Liver (tissue), 3 donors: ENCODE results near the gene PPP1R10.

Experiments used
- EGR1 ChIP-seq, 2 donors: IDR thresholded peaks; 2 replicates each; pipeline ENCODE4 v1.6.1; 2016 to 2018; ENCODE audit warnings: antibody characterized with exemption in 2 of 2, low read depth in 2 of 2
- FOXA1 ChIP-seq: IDR thresholded peaks from 2 replicates; pipeline ENCODE4 v1.6.1; 2016; ENCODE audit warnings: antibody characterized with exemption
- GABPA ChIP-seq, 2 donors: IDR thresholded peaks in 1 of 2; conservative IDR thresholded peaks in 1 of 2; 2 replicates each; pipeline ENCODE4 v1.6.1; 2016; ENCODE audit warnings: antibody characterized with exemption in 2 of 2, mild to moderate bottlenecking in 1 of 2, moderate library complexity in 1 of 2
- RXRA ChIP-seq, 2 donors: IDR thresholded peaks; 2 replicates each; pipeline ENCODE4 v1.6.1; 2017 to 2018; ENCODE audit warnings: antibody characterized with exemption in 2 of 2, mild to moderate bottlenecking in 1 of 2
- TF ChIP-seq, protein P1 (sequence below): fragments of 150-350 bp; IDR thresholded peaks from 2 replicates; pipeline ENCODE4 v1.5.1; 2017; ENCODE audit warnings: improper control_type of control experiment, low read depth, low read length; ENCODE audit not compliant: missing input control
- TF ChIP-seq, protein P2 (sequence below): IDR thresholded peaks from 2 replicates; pipeline ENCODE4 v1.6.1; 2016; ENCODE audit warnings: antibody characterized with exemption
- donor health status: healthy.
- donor health status: healthy.

DNA sequence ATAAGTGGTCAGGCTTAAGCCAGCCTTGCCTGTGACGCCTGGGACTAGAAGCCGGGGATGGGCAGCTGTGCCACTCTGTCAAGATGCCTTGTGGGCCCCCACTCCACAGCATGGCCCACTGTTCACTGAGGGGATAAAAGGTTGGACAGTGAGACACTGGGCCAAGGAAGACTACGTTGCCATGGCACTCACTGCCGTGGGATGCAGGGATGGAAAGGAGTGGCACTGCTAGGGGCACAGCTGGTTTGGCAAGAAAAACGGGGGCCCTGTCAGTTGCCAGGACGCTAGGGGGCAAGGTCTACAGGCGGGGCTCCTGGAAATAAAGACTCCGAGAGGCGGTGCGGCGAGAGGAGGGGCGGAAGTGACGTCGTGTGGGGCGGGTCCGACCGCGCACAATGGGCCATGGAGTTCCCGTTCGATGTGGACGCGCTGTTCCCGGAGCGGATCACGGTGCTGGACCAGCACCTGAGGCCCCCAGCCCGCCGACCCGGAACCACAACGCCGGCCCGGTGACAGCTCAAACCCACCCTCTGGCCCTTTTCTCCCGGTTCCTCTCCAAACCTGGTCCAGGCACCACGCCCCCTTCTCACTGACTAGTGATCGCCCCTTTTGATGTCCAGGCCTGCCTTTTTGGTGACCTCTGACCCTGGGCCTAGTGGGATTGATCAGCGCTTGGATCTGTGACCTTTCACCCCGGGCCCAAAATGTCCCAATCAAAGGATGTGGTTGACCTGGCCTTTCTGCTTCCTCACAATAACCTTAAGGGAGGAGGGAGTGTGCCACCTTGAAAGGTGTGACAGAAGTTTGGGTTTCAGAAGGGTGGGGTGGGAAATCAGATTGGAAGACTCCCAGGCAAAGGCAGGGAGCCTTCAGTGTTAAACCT is 9.7 kb upstream of the PPP1R10 start, which contains the start of gene ATAT1:
- peak; percentile 40 to 78 for TF ChIP-seq RXRA (IDR thresholded peaks at IDR 0.05)
- TF ChIP-seq, protein P1, sequence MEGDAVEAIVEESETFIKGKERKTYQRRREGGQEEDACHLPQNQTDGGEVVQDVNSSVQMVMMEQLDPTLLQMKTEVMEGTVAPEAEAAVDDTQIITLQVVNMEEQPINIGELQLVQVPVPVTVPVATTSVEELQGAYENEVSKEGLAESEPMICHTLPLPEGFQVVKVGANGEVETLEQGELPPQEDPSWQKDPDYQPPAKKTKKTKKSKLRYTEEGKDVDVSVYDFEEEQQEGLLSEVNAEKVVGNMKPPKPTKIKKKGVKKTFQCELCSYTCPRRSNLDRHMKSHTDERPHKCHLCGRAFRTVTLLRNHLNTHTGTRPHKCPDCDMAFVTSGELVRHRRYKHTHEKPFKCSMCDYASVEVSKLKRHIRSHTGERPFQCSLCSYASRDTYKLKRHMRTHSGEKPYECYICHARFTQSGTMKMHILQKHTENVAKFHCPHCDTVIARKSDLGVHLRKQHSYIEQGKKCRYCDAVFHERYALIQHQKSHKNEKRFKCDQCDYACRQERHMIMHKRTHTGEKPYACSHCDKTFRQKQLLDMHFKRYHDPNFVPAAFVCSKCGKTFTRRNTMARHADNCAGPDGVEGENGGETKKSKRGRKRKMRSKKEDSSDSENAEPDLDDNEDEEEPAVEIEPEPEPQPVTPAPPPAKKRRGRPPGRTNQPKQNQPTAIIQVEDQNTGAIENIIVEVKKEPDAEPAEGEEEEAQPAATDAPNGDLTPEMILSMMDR = peak; percentile 22
- TF ChIP-seq, protein P2, sequence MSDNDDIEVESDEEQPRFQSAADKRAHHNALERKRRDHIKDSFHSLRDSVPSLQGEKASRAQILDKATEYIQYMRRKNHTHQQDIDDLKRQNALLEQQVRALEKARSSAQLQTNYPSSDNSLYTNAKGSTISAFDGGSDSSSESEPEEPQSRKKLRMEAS = no peak
- TF ChIP-seq EGR1 (IDR thresholded peaks at IDR 0.05; ENCODE audit: low read depth in 2 of 2) = no peak
- no peak for TF ChIP-seq FOXA1
- peak; percentile 73 to 91 for TF ChIP-seq GABPA (IDR thresholded peaks at IDR 0.05 in 1 of 2, conservative IDR thresholded peaks at IDR 0.05 in 1 of 2)
